ENCODE data around the gene IRGC. TPM values are rescaled to one million over a fixed set of nuclear protein-coding genes. Genes with fewer than 3 reads are reported as not detected.

Gene IRGC
- total RNA-seq, 1 donor from 2014 or later: not detected

GRCh38 chr19:43697295-43697694 lies 18.6 kb upstream of the IRGC start:
- Mint-ChIP-seq H3K4me1 (ENCODE audit: low read depth) (peaks cover 18% of the 10 kb centered on the region), H3K4me3 (no peak overlapping the region), H3K36me3 (ENCODE audit: low read depth) (peaks cover 2% of the 10 kb centered on the region), H3K27ac (no peak overlapping the region), H3K27me3 (ENCODE audit: insufficient read depth) (peaks cover 10% of the 10 kb centered on the region), H3K9me3 (peaks cover 20% of the 10 kb centered on the region)
- no peak for DNase-seq (ENCODE audit: low spot score)
- intact Hi-C loops (cut with micrococcal nuclease): no loop called here

- Mint-ChIP-seq H3K9me3 (peaks cover 12% of the 10 kb centered on the region), H3K27me3 (ENCODE audit: insufficient read depth) (peaks cover 12% of the 10 kb centered on the region), H3K27ac (no peak overlapping the region), H3K36me3 (ENCODE audit: low read depth) (peaks cover 2% of the 10 kb centered on the region), H3K4me1 (ENCODE audit: low read depth) (peaks cover 18% of the 10 kb centered on the region), H3K4me3 (peak overlapping the region; percentile 72)
- no peak for DNase-seq (ENCODE audit: low spot score)
- intact Hi-C loops (cut with micrococcal nuclease): no loop called here
Observed at GRCh38 chr19:43699506-43700394, 16.1 kb upstream of the IRGC start.

- peaks cover 18% of the 10 kb centered on the region for H3K4me1 Mint-ChIP-seq (ENCODE audit: low read depth)
- H3K4me3 Mint-ChIP-seq: peak overlapping the region; percentile 72
- peaks cover 12% of the 10 kb centered on the region for H3K9me3 Mint-ChIP-seq
- peaks cover 11% of the 10 kb centered on the region for H3K27me3 Mint-ChIP-seq (ENCODE audit: insufficient read depth)
- peak overlapping the region; percentile 73 for H3K27ac Mint-ChIP-seq
- peaks cover 2% of the 10 kb centered on the region for H3K36me3 Mint-ChIP-seq (ENCODE audit: low read depth)
- intact Hi-C loops (cut with micrococcal nuclease): no loop called here
- no peak for DNase-seq (ENCODE audit: low spot score)
Observed at GRCh38 chr19:43700395-43701000, 15.4 kb upstream of the IRGC start.

- DNase-seq (ENCODE audit: low spot score): no peak
- peaks cover 2% of the 10 kb centered on the region for H3K36me3 Mint-ChIP-seq (ENCODE audit: low read depth)
- peaks cover 18% of the 10 kb centered on the region for H3K4me1 Mint-ChIP-seq (ENCODE audit: low read depth)
- H3K9me3 Mint-ChIP-seq: peaks cover 9% of the 10 kb centered on the region
- H3K27ac Mint-ChIP-seq: no peak overlapping the region
- no peak overlapping the region for H3K4me3 Mint-ChIP-seq
- intact Hi-C loops (cut with micrococcal nuclease): no loop called here
- H3K27me3 Mint-ChIP-seq (ENCODE audit: insufficient read depth): peaks cover 14% of the 10 kb centered on the region
Observed at GRCh38 chr19:43704002-43704705, 11.7 kb upstream of the IRGC start.

GRCh38 chr19:43705729-43706128 lies 10.1 kb upstream of the IRGC start:
- H3K27me3 Mint-ChIP-seq (ENCODE audit: insufficient read depth): peaks cover 8% of the 10 kb centered on the region

GRCh38 chr19:43707158-43707712 lies 8.6 kb upstream of the IRGC start:
- no peak overlapping the region for H3K27ac Mint-ChIP-seq
- no peaks in the 10 kb centered on the region for H3K4me1 Mint-ChIP-seq (ENCODE audit: low read depth)
- intact Hi-C loops (cut with micrococcal nuclease): no loop called here
- no peaks in the 10 kb centered on the region for H3K36me3 Mint-ChIP-seq (ENCODE audit: low read depth)
- H3K27me3 Mint-ChIP-seq (ENCODE audit: insufficient read depth): peaks cover 10% of the 10 kb centered on the region
- peaks cover 8% of the 10 kb centered on the region for H3K9me3 Mint-ChIP-seq
- no peak overlapping the region for H3K4me3 Mint-ChIP-seq
- DNase-seq (ENCODE audit: low spot score): no peak

More at GRCh38 chr19:43705729-43706128, 10.1 kb upstream of the IRGC start:
- H3K4me3 Mint-ChIP-seq: no peak overlapping the region
- peaks cover 2% of the 10 kb centered on the region for H3K36me3 Mint-ChIP-seq (ENCODE audit: low read depth)
- DNase-seq (ENCODE audit: low spot score): no peak
- peaks cover 8% of the 10 kb centered on the region for H3K4me1 Mint-ChIP-seq (ENCODE audit: low read depth)
- no peak overlapping the region for H3K27ac Mint-ChIP-seq
- peaks cover 11% of the 10 kb centered on the region for H3K9me3 Mint-ChIP-seq
- intact Hi-C loops (cut with micrococcal nuclease): no loop called here

- intact Hi-C loops (cut with micrococcal nuclease): no loop called here
Observed at GRCh38 chr19:43708716-43709115, 7.2 kb upstream of the IRGC start.

GRCh38 chr19:43711751-43712355 lies 4.0 kb upstream of the IRGC start:
- H3K36me3 Mint-ChIP-seq (ENCODE audit: low read depth): no peaks in the 10 kb centered on the region
- H3K27ac Mint-ChIP-seq: no peak overlapping the region
- H3K27me3 Mint-ChIP-seq (ENCODE audit: insufficient read depth): peaks cover 3% of the 10 kb centered on the region
- intact Hi-C loops (cut with micrococcal nuclease): no loop called here
- DNase-seq (ENCODE audit: low spot score): no peak
- H3K4me3 Mint-ChIP-seq: no peak overlapping the region
- H3K4me1 Mint-ChIP-seq (ENCODE audit: low read depth): no peaks in the 10 kb centered on the region
- peaks cover 8% of the 10 kb centered on the region for H3K9me3 Mint-ChIP-seq

More at GRCh38 chr19:43708716-43709115, 7.2 kb upstream of the IRGC start:
- H3K27ac Mint-ChIP-seq: no peak overlapping the region
- no peaks in the 10 kb centered on the region for H3K36me3 Mint-ChIP-seq (ENCODE audit: low read depth)
- H3K4me3 Mint-ChIP-seq: no peak overlapping the region
- no peaks in the 10 kb centered on the region for H3K4me1 Mint-ChIP-seq (ENCODE audit: low read depth)
- DNase-seq (ENCODE audit: low spot score): no peak
- H3K9me3 Mint-ChIP-seq: peaks cover 8% of the 10 kb centered on the region
- peaks cover 10% of the 10 kb centered on the region for H3K27me3 Mint-ChIP-seq (ENCODE audit: insufficient read depth)

GRCh38 chr19:43713208-43713607 lies 2.7 kb upstream of the IRGC start:
- Mint-ChIP-seq H3K4me3 (no peak overlapping the region), H3K27me3 (ENCODE audit: insufficient read depth) (peaks cover 2% of the 10 kb centered on the region), H3K36me3 (ENCODE audit: low read depth) (no peaks in the 10 kb centered on the region), H3K4me1 (ENCODE audit: low read depth) (no peaks in the 10 kb centered on the region), H3K9me3 (peaks cover 8% of the 10 kb centered on the region), H3K27ac (no peak overlapping the region)
- DNase-seq (ENCODE audit: low spot score): no peak
- intact Hi-C loops (cut with micrococcal nuclease): no loop called here

- H3K4me3 Mint-ChIP-seq: no peak overlapping the region
- intact Hi-C loops (cut with micrococcal nuclease): no loop called here
- no peaks in the 10 kb centered on the region for H3K9me3 Mint-ChIP-seq
- H3K36me3 Mint-ChIP-seq (ENCODE audit: low read depth): no peaks in the 10 kb centered on the region
- H3K27ac Mint-ChIP-seq: no peak overlapping the region
- H3K4me1 Mint-ChIP-seq (ENCODE audit: low read depth): no peaks in the 10 kb centered on the region
- no peak for DNase-seq (ENCODE audit: low spot score)
- H3K27me3 Mint-ChIP-seq (ENCODE audit: insufficient read depth): no peaks in the 10 kb centered on the region
Observed at GRCh38 chr19:43718627-43719377, 2.9 kb downstream of the IRGC start.

- Mint-ChIP-seq H3K9me3 (no peaks in the 10 kb centered on the region), H3K36me3 (ENCODE audit: low read depth) (no peaks in the 10 kb centered on the region), H3K4me3 (no peak overlapping the region), H3K27ac (peak overlapping the region; percentile 23), H3K27me3 (ENCODE audit: insufficient read depth) (no peaks in the 10 kb centered on the region), H3K4me1 (ENCODE audit: low read depth) (no peaks in the 10 kb centered on the region)
- intact Hi-C loops (cut with micrococcal nuclease): no loop called here
- DNase-seq (ENCODE audit: low spot score): no peak
Observed at GRCh38 chr19:43719378-43719868, 3.5 kb downstream of the IRGC start.

- Mint-ChIP-seq H3K9me3 (no peaks in the 10 kb centered on the region), H3K27me3 (ENCODE audit: insufficient read depth) (no peaks in the 10 kb centered on the region), H3K27ac (peak overlapping the region; percentile 23), H3K4me1 (ENCODE audit: low read depth) (no peaks in the 10 kb centered on the region), H3K4me3 (no peak overlapping the region), H3K36me3 (ENCODE audit: low read depth) (no peaks in the 10 kb centered on the region)
- intact Hi-C loops (cut with micrococcal nuclease): loop anchor here (10.0 kb wide), 1 partner anchor 165 kb away; no protein-coding TSS in a partner anchor
- DNase-seq (ENCODE audit: low spot score): no peak
Observed at GRCh38 chr19:43719918-43720317, 4.0 kb downstream of the IRGC start.

Data from activated T-helper 1 cell treated with anti-CD3 and anti-CD28 coated beads, Interleukin-12 subunit alpha, Interleukin-12 subunit beta, Interleukin-2, Interleukin-4 antibody, amounts not matched to agents 30 ng/mL and 10 ng/mL and 1 ng/mL, durations not matched to agents 14 hours and 24 hours and 36 hours (primary cell).